HuH-7 (cell line): ENCODE data around the gene TLCD3A.
"Not testable (repeated sequence)": the region's sequence is repeated elsewhere in the genome, so short reads cannot be mapped to it uniquely, and the experiment has no call there.

Experiments
- DNase-seq: peaks from one replicate; pipeline ENCODE4 v3.0.0; 2011; ENCODE audit warnings: low spot score

The TLCD3A gene

DNA sequence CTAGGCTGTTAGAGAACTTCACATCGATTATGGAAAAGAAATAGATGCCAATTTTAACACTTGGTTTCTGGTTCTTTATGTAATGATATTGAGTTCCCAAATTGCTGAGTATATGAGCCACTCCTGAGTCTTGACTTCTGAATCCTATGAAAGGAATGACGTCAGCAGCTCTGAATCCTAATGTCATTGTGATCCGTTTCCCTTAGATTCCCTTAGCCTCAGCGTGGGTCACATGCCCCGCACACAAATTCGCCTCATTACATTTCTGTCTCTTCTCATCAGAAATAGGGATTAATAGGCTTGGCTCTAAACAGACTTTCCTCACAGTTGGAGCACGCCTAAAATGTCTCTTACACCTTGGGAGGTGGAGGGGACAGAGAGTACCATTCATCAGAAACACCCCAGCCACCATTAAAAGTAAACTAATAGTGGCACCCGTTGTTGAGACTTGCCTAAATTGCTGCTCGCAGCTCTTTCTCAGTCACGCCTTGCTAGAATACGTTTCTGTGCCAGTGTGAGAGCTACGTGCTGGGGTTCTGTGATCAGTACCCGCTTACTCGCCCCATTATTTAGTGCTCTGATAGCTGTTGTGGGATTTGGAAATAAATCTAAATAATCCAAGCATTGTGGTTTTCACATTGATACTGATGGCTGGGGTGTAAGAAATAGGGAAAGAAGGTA lies 56.9 kb downstream of the TLCD3A start:
- no peak for DNase-seq

GRCh38 chr17:789931-790873 lies 57.8 kb downstream of the TLCD3A start:
- not testable (repeated sequence) for DNase-seq

GRCh38 chr17:790874-791247 lies 58.5 kb downstream of the TLCD3A start:
- not testable (repeated sequence) for DNase-seq

DNA sequence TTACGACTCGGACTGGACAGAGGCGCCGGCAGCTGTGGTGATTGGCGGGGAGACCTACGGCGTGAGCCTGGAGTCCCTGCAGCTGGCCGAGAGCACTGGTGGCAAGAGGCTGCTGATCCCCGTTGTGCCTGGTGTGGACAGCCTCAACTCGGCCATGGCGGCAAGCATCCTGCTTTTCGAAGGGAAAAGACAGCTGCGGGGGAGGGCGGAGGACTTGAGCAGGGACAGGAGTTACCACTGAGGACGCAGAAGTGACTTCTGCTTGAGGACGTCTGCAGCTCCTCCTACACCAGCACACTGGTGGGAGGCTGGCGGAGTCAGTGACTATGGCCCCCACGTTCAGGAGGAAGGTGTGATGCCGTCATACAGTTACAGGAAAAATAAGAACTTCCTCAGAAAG lies 59.4 kb downstream of the TLCD3A start:
- DNase-seq, result no peak

- DNase-seq, result no peak
These were observed 59.9 kb downstream of the TLCD3A start for GRCh38 chr17:792277-792676.
